HepG2 (cell line): Measurements from ENCODE around the gene CHN2. TPM values are rescaled to one million over a fixed set of nuclear protein-coding genes. Genes with fewer than 3 reads are reported as not detected.

Source experiments
- ATAC-seq: fragments of 200-7000 bp; cut with Tn5 transposase; 3 replicates; pipeline ENCODE4 v1.9.1; 2020; ENCODE audit warnings: mild to moderate bottlenecking, moderate library complexity
- BruUV-seq: library from RNA; stranded (reverse); fragments of 400-500 nt; replicated peaks from 2 replicates; lab custom pipeline; 2021; lab: Mats Ljungman, UMichigan
- CTCF ChIA-PET: fragments of 300-600 bp; formaldehyde crosslinking; extraction: SDS; loops from one replicate; lab custom pipeline; 2021; ENCODE audit warnings: low total read pairs, inconsistent platforms, low intra/inter-chr PET ratio; lab: Yijun Ruan, JAX
- POLR2A ChIA-PET: fragments of 350-600 bp; sonication (Branson Sonifier 250); formaldehyde crosslinking; loops from one replicate; lab custom pipeline; 2020; ENCODE audit warnings: antibody characterized with exemption, inconsistent platforms; lab: Yijun Ruan, JAX
- DNase-seq: peaks from one replicate; pipeline ENCODE4 v3.0.0-alpha.2; 2015; ENCODE audit warnings: low spot score
- FAIRE-seq: peaks from 3 replicates; lab custom pipeline; 2011; peaks lifted over from hg19 to GRCh38; lab: Jason Lieb, UNC
- H2AFZ ChIP-seq: one replicate; pipeline ENCODE4 v1.6.1; 2011; ENCODE audit warnings: low read length, inconsistent platforms
- H3K27ac ChIP-seq: fragments of 300-600 bp; 3 replicates; pipeline ENCODE4 v1.8.0; 2011; ENCODE audit warnings: mixed run types, mild to moderate bottlenecking, mixed read lengths, low read length, inconsistent platforms; ENCODE audit not compliant: insufficient read depth; ENCODE audit errors: extremely low read length
- H3K27me3 ChIP-seq, 2 experiments: fragments of 200-600 bp in 1 of 2; 2 replicates in 1 of 2; 3 replicates in 1 of 2; pipeline versions ENCODE4 v1.6.0 to v1.8.0; 2011; ENCODE audit warnings: low read length in 2 of 2, mild to moderate bottlenecking in 2 of 2, moderate library complexity in 2 of 2, inconsistent platforms in 1 of 2; ENCODE audit not compliant: insufficient read depth in 2 of 2, control insufficient read depth in 1 of 2
- H3K36me3 ChIP-seq, 2 experiments: fragments of 200-600 bp in 1 of 2; replicated peaks in 1 of 2; 2 replicates in 1 of 2; 3 replicates in 1 of 2; pipeline versions ENCODE4 v1.5.1 to v1.8.0; 2011; ENCODE audit warnings: low read length in 2 of 2, inconsistent platforms in 1 of 2; ENCODE audit not compliant: insufficient read depth in 2 of 2, control insufficient read depth in 1 of 2
- H3K4me1 ChIP-seq: 2 replicates; pipeline ENCODE4 v1.5.1; 2012; ENCODE audit warnings: low read length, inconsistent platforms; ENCODE audit not compliant: insufficient read depth
- H3K4me2 ChIP-seq: 2 replicates; pipeline ENCODE4 v1.6.0; 2011; ENCODE audit warnings: low read depth, low read length, inconsistent platforms
- H3K4me3 ChIP-seq, 3 experiments: fragments of 200-600 bp in 1 of 3; sonication (generic), shearing (Covaris generic) in 1 of 3; replicated peaks in 1 of 3; 2 replicates each; pipeline ENCODE4 v1.5.1; 2011 to 2016; ENCODE audit warnings: low read length in 3 of 3, inconsistent platforms in 2 of 3, low read depth in 2 of 3, mild to moderate bottlenecking in 2 of 3, control low read depth in 1 of 3, mixed read lengths in 1 of 3; ENCODE audit not compliant: insufficient read depth in 1 of 3
- H3K79me2 ChIP-seq: one replicate; pipeline ENCODE4 v1.6.1; 2011; ENCODE audit warnings: low read length, inconsistent platforms; ENCODE audit not compliant: insufficient read depth
- H3K9ac ChIP-seq: 2 replicates; pipeline ENCODE4 v1.6.0; 2011; ENCODE audit warnings: mild to moderate bottlenecking, low read depth, low read length, inconsistent platforms; ENCODE audit not compliant: insufficient read depth
- H3K9me3 ChIP-seq: 2 replicates; pipeline ENCODE4 v1.5.1; 2012; ENCODE audit warnings: mild to moderate bottlenecking, low read length
- H4K20me1 ChIP-seq: 2 replicates; pipeline ENCODE4 v1.6.0; 2011; ENCODE audit warnings: inconsistent platforms, mild to moderate bottlenecking, low read length, moderate library complexity; ENCODE audit not compliant: insufficient read depth
- CTCF ChIP-seq: sonication (generic); formaldehyde crosslinking; IDR thresholded peaks from 2 replicates; pipeline ENCODE4 v1.5.0; 2020; ENCODE audit warnings: mild to moderate bottlenecking, missing genetic modification reagents, moderate library complexity
- EEA1 ChIP-seq: sonication (generic); formaldehyde crosslinking; IDR thresholded peaks from 2 replicates; pipeline ENCODE4 v1.5.1; 2020; ENCODE audit warnings: mild to moderate bottlenecking, missing genetic modification reagents, borderline replicate concordance
- HES4 ChIP-seq: sonication (generic); formaldehyde crosslinking; IDR thresholded peaks from 2 replicates; pipeline ENCODE4 v1.9.0; 2021; ENCODE audit warnings: mild to moderate bottlenecking, missing genetic modification reagents, borderline replicate concordance
- SMAD9 ChIP-seq: sonication (generic); formaldehyde crosslinking; IDR thresholded peaks from 2 replicates; pipeline ENCODE4 v1.5.1; 2020; ENCODE audit warnings: mild to moderate bottlenecking, missing genetic modification reagents
- STAT5B ChIP-seq: sonication (generic); formaldehyde crosslinking; IDR thresholded peaks from 2 replicates; pipeline ENCODE4 v1.4.0; 2020; ENCODE audit warnings: missing genetic modification reagents
- TFDP2 ChIP-seq: sonication (generic); formaldehyde crosslinking; IDR thresholded peaks from 2 replicates; pipeline ENCODE4 v1.4.0; 2020; ENCODE audit warnings: missing genetic modification reagents
- ZNF580 ChIP-seq: IDR thresholded peaks from 2 replicates; pipeline ENCODE4 v1.6.1; 2016; ENCODE audit warnings: low read depth, borderline replicate concordance
- ZNF772 ChIP-seq: sonication (generic); formaldehyde crosslinking; IDR thresholded peaks from 2 replicates; pipeline ENCODE4 v1.5.0; 2020; ENCODE audit warnings: mild to moderate bottlenecking, missing genetic modification reagents
- ZNF781 ChIP-seq: sonication (generic); formaldehyde crosslinking; IDR thresholded peaks from 2 replicates; pipeline ENCODE4 v1.5.1; 2020; ENCODE audit warnings: borderline replicate concordance, mild to moderate bottlenecking, missing genetic modification reagents; ENCODE audit errors: not compliant biosample characterization
- WGBS: methylation state at CpG from one replicate; pipeline ENCODE4 v1.1.6; 2017; ENCODE audit warnings: low lambda C conversion rate; 5-methylcytosine and 5-hydroxymethylcytosine counted together
- in situ Hi-C: cut with HindIII; loops from 2 replicates; pipeline ENCODE4 v1.10.0; 2017; ENCODE audit warnings: low pct_unique_long_range_greater_than_20kb; ENCODE audit not compliant: extremely low pct_ligation_motif_present
- intact Hi-C: fragments of 100-400 bp; cut with micrococcal nuclease; formaldehyde crosslinking; loops from one replicate; pipeline ENCODE4 v1.10.0; 2022; ENCODE audit not compliant: unreplicated experiment
- polyA plus RNA-seq, 8 experiments: library from polyadenylated mRNA; depleted of rRNA in 3 of 8; stranded (reverse) in 7 of 8; unstranded in 1 of 8; fragments of >200 nt; fragmentation: Illumina TruSeq in 4 of 8; extraction: Trizol in 4 of 8; gene quantifications; 2 replicates each; pipeline versions ENCODE4 v1.2.1 to v1.2.3, GENCODE V29; 2011 to 2016; ENCODE audit warnings: low read depth in 4 of 8, missing spikeins in 1 of 8, mixed read lengths in 1 of 8; ENCODE audit not compliant: insufficient read depth in 1 of 8
- total RNA-seq, 5 experiments: library from RNA; depleted of rRNA; stranded (reverse); fragments of >200 nt; fragmentation: Illumina TruSeq; extraction: Trizol; gene quantifications; 2 replicates each; pipeline ENCODE4 v1.2.3, GENCODE V29; 2016; ENCODE audit warnings: low read depth in 1 of 5
- TF ChIP-seq, protein P1 (sequence below): sonication (generic); formaldehyde crosslinking; IDR thresholded peaks from 2 replicates; pipeline ENCODE4 v1.4.0; 2020; ENCODE audit warnings: mild to moderate bottlenecking, missing genetic modification reagents
- TF ChIP-seq, protein P2 (sequence below): sonication (generic); formaldehyde crosslinking; IDR thresholded peaks from 2 replicates; pipeline ENCODE4 v1.4.0; 2020; ENCODE audit warnings: mild to moderate bottlenecking, missing genetic modification reagents

Gene CHN2
- total and polyA plus RNA-seq, 2 of the 13 experiments (the other 11 are each of a cell fraction or from before 2014, with no cell fraction given) = 23.5 to 30.5 TPM

GRCh38 chr7:29170781-29171180 is 23.8 kb upstream of the CHN2 start (continued):
- no peak for TF ChIP-seq CTCF
- TF ChIP-seq STAT5B (CRISPR knock-in tag) = no peak
- TF ChIP-seq, protein P1, sequence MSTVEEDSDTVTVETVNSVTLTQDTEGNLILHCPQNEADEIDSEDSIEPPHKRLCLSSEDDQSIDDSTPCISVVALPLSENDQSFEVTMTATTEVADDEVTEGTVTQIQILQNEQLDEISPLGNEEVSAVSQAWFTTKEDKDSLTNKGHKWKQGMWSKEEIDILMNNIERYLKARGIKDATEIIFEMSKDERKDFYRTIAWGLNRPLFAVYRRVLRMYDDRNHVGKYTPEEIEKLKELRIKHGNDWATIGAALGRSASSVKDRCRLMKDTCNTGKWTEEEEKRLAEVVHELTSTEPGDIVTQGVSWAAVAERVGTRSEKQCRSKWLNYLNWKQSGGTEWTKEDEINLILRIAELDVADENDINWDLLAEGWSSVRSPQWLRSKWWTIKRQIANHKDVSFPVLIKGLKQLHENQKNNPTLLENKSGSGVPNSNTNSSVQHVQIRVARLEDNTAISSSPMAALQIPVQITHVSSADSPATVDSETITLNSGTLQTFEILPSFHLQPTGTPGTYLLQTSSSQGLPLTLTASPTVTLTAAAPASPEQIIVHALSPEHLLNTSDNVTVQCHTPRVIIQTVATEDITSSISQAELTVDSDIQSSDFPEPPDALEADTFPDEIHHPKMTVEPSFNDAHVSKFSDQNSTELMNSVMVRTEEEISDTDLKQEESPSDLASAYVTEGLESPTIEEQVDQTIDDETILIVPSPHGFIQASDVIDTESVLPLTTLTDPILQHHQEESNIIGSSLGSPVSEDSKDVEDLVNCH (CRISPR knock-in tag) = no peak
- no peak for TF ChIP-seq ZNF772 (CRISPR knock-in tag)
- TF ChIP-seq ZNF580 (CRISPR knock-in tag) = no peak

DNA sequence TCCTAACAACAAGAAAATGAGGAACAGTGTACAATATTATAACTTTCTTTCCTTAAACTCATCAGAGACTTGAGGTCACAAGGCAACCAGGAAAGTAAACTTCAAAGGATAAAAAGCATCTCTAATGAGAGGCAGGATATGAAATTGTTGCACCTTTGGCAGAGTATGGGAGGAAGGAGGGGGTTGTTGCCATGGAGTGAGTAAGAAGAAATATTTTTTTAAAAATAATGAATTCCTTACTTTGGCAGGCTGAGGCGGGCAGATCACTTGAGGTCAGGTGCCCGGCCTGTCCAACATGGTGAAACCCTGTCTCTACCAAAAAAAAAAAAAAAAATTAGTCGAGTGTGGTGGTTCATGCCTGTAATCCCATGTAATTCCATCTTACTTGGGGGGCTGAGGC is 21.1 kb upstream of the CHN2 start:
- in situ Hi-C loops = no loop called here
- POLR2A ChIA-PET = interaction anchor here (0.6 kb wide), 1 partner anchor 223 kb away, joined by 3 read pairs; no protein-coding TSS in a partner anchor
- no peak overlapping the region for H3K4me3 ChIP-seq
- H3K27ac ChIP-seq = no peak overlapping the region
- CTCF ChIA-PET = no interaction called here
- no TSS peak for BruUV-seq
- TF ChIP-seq EEA1 = no peak
- TF ChIP-seq ZNF781 (CRISPR knock-in tag) = no peak
- TF ChIP-seq TFDP2 (CRISPR knock-in tag) = no peak
- TF ChIP-seq, protein P2, sequence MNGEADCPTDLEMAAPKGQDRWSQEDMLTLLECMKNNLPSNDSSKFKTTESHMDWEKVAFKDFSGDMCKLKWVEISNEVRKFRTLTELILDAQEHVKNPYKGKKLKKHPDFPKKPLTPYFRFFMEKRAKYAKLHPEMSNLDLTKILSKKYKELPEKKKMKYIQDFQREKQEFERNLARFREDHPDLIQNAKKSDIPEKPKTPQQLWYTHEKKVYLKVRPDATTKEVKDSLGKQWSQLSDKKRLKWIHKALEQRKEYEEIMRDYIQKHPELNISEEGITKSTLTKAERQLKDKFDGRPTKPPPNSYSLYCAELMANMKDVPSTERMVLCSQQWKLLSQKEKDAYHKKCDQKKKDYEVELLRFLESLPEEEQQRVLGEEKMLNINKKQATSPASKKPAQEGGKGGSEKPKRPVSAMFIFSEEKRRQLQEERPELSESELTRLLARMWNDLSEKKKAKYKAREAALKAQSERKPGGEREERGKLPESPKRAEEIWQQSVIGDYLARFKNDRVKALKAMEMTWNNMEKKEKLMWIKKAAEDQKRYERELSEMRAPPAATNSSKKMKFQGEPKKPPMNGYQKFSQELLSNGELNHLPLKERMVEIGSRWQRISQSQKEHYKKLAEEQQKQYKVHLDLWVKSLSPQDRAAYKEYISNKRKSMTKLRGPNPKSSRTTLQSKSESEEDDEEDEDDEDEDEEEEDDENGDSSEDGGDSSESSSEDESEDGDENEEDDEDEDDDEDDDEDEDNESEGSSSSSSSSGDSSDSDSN = no peak
- no peak for TF ChIP-seq SMAD9 (CRISPR knock-in tag)
- no peak for TF ChIP-seq HES4 (CRISPR knock-in tag)
- DNase-seq = no peak
- no peak overlapping the region for H2AFZ ChIP-seq
- H3K79me2 ChIP-seq = no peaks in the 10 kb centered on the region
- H3K36me3 ChIP-seq = no peaks in the 10 kb centered on the region
- no peaks in the 10 kb centered on the region for H4K20me1 ChIP-seq
- H3K9me3 ChIP-seq = no peaks in the 10 kb centered on the region
- no peak overlapping the region for H3K9ac ChIP-seq
- H3K4me2 ChIP-seq = no peak overlapping the region
- H3K4me1 ChIP-seq = no peaks in the 10 kb centered on the region
- no peak for ATAC-seq
- 97% methylated on average over 3 of the region's 3 CpGs for WGBS
- intact Hi-C loops = no loop called here
- H3K27me3 ChIP-seq = no peaks in the 10 kb centered on the region
- no peak for FAIRE-seq
